ENCODE data around the gene FAHD1.
"Not testable (repeated sequence)": the region's sequence is repeated elsewhere in the genome, so short reads cannot be mapped to it uniquely, and the experiment has no call there.

FAHD1 gene

DNA sequence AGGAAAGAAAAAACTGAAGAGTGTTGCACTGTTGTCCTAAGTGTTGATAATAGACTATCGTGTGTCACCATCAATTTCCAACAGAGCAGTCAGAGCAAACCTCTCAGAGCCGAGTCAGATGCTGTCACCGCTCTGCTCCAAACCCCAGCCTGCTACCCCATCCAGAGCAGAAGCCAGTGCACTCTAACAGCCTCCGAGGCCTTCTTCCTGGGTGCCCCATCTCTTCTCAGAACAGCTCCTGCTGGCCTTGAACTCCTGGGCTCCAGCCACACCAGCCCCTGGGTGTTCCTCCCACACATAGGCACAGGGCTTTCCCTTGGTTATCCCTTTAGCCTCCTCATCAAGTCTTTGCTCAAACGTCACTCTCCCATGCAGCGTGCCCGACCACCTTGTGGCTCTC is 24.0 kb downstream of the FAHD1 start:
- DNase-seq (ENCODE audit: low read depth) = no peak

- no peak for DNase-seq (ENCODE audit: low read depth)
Observed at GRCh38 chr16:1851793-1852192, 24.8 kb downstream of the FAHD1 start.

DNA sequence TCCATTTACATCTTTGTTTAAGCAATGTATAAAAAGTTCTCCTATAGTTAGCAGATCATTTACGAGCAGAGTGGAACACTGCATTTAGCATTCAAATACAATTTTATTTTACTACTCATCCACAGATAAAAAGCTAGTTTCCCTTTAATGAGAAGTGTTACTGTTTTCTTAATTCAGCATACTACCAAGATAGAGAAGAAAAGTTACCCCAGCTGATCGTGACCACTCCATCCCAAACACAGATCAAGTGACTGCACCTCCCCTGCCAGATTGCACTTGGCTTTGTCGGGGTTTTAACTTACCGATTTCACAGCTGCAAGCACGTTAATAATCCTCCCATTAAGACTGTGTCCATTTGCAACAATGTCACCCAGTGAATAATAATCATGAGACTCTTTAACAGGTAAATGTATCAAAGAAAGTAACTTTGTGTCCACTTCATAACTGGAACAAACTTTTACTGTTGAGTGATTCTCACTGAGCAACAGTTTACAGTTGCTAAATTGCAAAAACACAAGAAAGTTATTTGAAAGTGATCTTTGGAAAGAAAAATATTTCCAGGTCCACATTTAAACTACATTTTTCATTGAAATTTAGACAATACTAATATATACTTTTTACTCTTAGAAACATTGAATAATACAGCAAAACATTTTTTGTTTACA is 30.6 kb downstream of the FAHD1 start:
- DNase-seq (ENCODE audit: low read depth) = no peak

GRCh38 chr16:1858189-1858865 is 31.3 kb downstream of the FAHD1 start:
- no peak for DNase-seq (ENCODE audit: low read depth)

DNA sequence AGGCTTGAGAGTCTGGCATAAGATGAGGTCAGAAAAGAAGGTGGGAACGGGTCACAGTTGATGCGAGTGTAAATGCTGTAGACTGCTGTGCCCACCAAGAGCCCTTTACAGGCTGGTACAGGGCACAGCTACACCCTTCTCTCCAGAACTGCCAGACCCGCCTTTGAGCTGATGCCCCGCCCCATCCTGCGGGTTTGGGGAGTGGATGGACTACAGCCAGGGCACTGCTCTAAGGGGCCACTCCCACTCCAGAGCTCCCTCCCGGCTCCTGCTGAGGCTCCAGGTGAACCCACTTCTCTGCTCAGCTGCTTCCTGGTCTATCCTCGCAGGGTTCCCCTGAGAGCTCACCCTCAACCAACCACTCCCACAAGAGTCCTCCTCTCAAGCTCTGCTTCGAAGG is 32.6 kb downstream of the FAHD1 start:
- DNase-seq (ENCODE audit: low read depth) = no peak

DNA sequence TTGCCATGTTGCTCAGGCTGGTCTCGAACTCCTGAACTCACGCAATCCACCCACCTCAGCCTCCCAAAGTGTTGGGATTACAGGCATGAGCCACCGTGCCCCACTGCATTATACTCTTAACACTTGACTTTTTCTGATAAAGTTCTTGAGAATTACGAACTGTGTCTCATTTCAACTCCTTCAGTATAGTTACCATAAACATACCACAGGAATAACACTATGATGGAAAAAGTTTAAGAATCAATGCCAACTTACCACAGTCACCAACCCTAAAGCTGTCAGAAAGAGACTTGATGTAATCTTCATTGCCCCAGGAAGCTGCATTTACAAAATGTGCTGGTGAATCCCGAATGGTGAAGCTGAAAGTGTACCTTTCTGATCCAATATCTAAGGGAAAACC is 34.7 kb downstream of the FAHD1 start:
- DNase-seq (ENCODE audit: low read depth) = no peak

- no peak for DNase-seq (ENCODE audit: low read depth)
Observed at GRCh38 chr16:1862394-1862793, 35.4 kb downstream of the FAHD1 start.

DNA sequence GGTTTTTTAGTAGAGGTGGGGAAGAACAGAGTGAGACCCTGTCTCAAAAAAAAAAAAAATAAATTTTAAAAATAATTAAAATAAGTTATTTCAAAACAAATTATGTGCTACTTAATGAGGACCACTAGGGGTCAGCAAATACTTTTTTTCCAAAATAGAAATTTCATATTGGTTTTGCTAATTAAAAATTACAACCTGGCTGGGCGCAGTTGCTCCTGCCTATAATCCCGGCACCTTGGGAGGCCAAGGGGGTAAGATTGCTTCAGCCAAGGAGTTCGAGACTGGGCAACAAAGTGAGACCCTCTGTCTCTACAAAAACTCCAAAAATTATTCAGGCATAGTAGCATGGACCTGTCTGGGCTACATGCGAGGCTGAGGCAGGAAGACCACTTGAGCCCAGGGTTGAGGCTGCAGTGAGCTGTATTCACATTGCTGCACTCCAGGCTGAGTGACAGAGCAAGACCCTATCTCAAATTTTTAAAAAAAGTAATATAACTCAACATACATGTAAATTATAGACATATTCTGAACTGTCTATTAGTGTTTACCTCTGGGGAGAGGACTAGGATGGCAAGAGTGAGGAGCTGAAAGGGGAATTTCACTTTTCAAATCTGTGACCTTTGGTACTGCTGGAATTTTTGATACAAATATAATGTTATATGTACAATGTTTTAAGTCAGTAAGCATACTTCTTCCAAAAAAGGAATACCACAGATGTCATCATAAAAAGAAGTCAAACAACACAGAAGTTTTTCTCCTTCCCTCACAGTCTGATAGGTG is 36.9 kb downstream of the FAHD1 start:
- DNase-seq (ENCODE audit: low read depth) = no peak

DNA sequence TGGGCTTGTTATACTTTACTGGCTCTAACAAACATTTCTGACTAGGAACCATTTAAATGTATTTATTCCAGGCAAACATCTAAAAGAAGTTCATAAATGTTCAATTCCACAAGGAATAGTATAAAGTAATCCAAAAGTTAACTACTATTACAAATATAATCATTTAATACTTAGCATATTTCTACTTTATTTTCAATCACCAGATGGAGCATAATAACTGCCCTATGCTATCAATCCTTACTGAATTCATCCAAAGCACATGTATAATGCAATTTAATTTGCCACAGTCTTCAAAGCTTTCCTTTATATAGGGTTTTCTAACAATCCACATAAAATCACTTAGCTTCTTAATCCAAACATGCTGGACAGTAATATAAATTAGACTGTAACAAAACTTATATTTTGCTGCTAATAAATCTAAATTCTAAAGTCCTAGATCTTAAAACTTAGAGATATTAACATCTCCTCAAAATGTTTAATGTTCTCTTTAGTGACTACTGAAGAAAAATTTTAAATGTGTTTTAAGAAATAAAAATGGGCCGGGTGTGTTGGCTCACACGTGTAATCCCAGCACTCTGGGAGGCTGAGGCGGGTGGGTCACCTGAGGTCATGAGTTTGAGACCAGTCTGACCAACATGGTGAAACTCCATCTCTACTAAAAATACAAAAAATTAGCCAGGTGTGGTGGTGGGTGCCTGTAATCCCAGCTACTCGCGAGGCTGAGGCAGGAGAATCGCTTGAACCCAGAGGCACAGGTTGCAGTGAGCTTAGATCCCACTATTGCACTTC is 39.1 kb downstream of the FAHD1 start:
- DNase-seq (ENCODE audit: low read depth) = no peak

DNA sequence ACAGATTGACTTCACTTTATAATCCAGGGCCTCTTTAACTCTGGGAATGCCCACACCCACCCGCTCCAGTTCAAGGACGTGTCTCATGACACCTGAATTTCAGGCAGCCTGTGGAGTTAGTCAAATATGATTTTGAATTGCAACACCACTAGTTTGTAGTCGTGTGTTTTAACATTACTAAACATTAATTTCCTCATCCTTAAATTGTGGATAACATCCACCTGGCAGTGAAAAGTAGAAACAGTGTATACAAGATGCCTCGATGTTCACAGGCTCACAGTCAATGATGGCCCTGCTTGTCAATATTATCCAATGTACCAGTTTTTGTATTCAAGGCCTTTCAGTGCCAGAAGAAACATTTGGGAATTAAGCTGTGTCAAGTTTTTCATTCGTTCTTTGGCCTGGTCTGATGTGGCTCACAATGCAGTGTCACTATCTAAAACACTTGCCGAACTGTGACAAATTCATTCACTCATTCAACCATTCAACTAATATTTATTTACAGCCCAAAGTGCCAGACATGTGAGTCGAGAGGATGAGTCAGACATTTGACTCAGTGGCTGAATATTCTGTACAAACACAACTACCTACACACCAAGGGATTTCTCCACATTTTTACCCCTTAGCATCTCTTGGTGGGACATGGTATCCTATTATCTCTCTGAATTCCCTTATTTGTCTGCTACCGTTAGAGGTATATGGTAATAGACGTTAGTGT is 43.5 kb downstream of the FAHD1 start:
- no peak for DNase-seq (ENCODE audit: low read depth)

DNA sequence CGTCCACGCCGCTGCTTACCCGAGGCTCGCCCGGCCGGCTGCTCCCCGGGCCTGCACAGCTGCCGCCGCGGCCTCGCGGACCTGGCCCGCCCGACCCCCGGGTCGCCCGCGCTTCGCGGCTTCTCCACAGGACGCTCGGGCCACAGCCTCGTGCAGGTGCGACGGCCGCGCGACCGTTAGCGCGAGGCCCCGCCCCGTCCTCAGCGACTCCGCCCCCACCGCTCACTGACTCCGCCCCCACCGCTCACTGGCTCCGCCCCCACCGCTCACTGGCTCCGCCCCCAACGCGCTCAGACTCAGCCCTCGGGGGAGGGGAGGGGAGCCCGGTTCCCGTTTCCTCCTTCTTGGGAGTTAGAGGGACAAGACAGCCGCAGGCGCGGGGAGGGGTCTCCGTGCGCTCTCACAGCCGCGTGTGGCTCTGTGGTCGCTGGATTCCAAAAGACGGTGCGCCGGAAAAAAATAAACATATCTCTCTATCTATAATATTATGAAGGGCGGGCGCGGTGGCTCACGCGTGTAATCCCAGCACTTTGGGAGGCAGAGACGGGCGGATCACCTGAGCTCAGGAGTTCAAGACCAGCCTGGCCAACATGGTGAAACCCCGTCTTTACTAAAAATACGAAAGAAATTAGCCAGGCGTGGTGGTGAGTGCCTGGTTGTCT is 45.1 kb downstream of the FAHD1 start, which contains the start of gene MEIOB:
MEIOB (minus strand) TSS at position 191 of the 662 bp plus-strand sequence. CDS start 3,989 bp downstream, outside the sequence.
- DNase-seq (ENCODE audit: low read depth) = peak; percentile 45

- no peak for DNase-seq (ENCODE audit: low read depth)
Observed at GRCh38 chr16:1874854-1875253, 47.8 kb downstream of the FAHD1 start.

GRCh38 chr16:1876066-1876465 is 49.1 kb downstream of the FAHD1 start:
- DNase-seq (ENCODE audit: low read depth) = not testable (repeated sequence)

DNA sequence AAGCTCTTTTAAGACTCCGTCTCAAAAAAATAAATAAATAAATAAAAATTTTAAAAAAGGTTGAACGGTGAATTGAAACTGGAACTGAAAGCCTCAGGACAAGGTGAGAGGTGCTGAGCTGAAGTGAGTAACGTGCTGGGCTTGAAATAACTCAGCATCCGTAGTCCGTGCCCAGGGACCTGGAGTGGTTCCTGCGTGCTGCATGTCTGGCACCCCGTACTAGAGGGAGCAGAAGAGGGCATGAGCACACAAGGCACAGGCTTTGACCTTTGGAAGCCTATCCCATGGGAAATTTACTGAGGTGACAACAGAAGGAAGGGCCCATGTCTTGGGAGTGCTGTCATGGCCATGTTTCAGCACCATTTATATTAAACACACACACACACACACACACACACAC is 49.5 kb downstream of the FAHD1 start:
- DNase-seq (ENCODE audit: low read depth) = no peak

GRCh38 chr16:1877089-1877488 is 50.1 kb downstream of the FAHD1 start:
- DNase-seq (ENCODE audit: low read depth) = no peak

GRCh38 chr16:1877804-1878203 is 50.8 kb downstream of the FAHD1 start:
- DNase-seq (ENCODE audit: low read depth) = no peak

- DNase-seq (ENCODE audit: low read depth) = no peak
Observed at GRCh38 chr16:1878256-1878655, 51.2 kb downstream of the FAHD1 start.

Measured in activated T-cell treated with anti-CD3 and anti-CD28 coated beads for 48 hours (primary cell).